SK-N-MC (cell line): ENCODE measurements around the gene DPYD.

ENCODE experiments used
- DNase-seq: peaks from one replicate; pipeline ENCODE4 v3.0.0-alpha.2; 2011; ENCODE audit warnings: low read depth, low spot score
- H3K27ac ChIP-seq: fragments of 200-600 bp; sonication (generic); 2 replicates; pipeline ENCODE4 v1.5.1; 2016; ENCODE audit warnings: mixed run types
- H3K36me3 ChIP-seq: fragments of 200-600 bp; sonication (generic); 2 replicates; pipeline ENCODE4 v1.6.1; 2017; ENCODE audit warnings: antibody characterized with exemption, low read length, mixed read lengths; ENCODE audit not compliant: insufficient read depth
- H3K4me3 ChIP-seq: fragments of 200-600 bp; sonication (generic); 2 replicates; pipeline ENCODE4 v1.5.1; 2016
- H3K9ac ChIP-seq: fragments of 200-600 bp; sonication (generic); 2 replicates; pipeline ENCODE4 v1.8.0; 2017; ENCODE audit warnings: mixed run types, mixed read lengths; ENCODE audit not compliant: insufficient read length
- H3K9me3 ChIP-seq: fragments of 200-600 bp; sonication (generic); 2 replicates; pipeline ENCODE4 v1.6.1; 2017; ENCODE audit warnings: low read depth, mild to moderate bottlenecking, antibody characterized with exemption, low read length, moderate library complexity, mixed read lengths
- EZH2 ChIP-seq: fragments of 200-600 bp; sonication (generic); IDR thresholded peaks from one replicate; pipeline ENCODE4 v1.6.1; 2017; ENCODE audit warnings: antibody characterized with exemption
- FOXP2 ChIP-seq: optimal IDR thresholded peaks from 2 replicates; pipeline ENCODE3; 2011; ENCODE audit warnings: mild to moderate bottlenecking, moderate library complexity; ENCODE audit not compliant: insufficient read depth; ENCODE audit errors: extremely low read length, control extremely low read depth
- POLR2AphosphoS5 ChIP-seq: IDR thresholded peaks from 2 replicates; pipeline ENCODE4 v1.6.1; 2012; ENCODE audit warnings: mild to moderate bottlenecking, low read depth, low read length, borderline replicate concordance

Gene DPYD

DNA sequence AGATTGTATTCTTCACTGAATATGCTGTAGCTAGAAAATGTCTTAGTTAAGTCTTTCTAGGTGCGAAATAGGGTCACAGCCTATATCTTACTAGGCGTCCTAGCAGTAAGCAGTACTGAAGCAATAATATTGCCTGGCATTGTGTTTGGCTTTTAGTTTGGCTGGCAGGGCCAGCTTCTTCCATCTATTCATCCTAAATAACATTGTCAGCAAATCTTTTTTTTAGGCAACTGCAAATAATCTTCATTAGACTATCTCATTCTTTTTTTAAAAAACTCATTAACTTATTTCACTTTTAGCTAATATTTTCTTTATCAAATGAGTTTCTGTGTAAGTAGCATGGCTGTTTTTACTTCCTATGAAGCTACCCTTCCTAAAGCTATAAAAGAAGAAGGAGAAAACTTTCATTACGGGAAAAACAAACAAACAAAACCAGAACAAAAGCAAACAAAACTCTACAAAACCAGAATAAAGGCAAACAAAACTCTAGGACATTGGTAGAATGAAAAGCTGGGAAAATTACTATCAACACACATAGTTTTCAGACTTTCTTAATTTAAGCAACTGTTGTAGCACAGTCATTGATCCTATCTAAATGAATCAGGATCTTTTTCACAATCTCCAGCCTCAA, 506.0 kb downstream of the DPYD start:
- no peak for TF ChIP-seq EZH2
- Histone ChIP-seq H3K9ac (no peak overlapping the region), H3K4me3 (no peak overlapping the region), H3K36me3 (no peaks in the 10 kb centered on the region), H3K27ac (no peak overlapping the region), H3K9me3 (no peaks in the 10 kb centered on the region)
- no peak for DNase-seq

DNA sequence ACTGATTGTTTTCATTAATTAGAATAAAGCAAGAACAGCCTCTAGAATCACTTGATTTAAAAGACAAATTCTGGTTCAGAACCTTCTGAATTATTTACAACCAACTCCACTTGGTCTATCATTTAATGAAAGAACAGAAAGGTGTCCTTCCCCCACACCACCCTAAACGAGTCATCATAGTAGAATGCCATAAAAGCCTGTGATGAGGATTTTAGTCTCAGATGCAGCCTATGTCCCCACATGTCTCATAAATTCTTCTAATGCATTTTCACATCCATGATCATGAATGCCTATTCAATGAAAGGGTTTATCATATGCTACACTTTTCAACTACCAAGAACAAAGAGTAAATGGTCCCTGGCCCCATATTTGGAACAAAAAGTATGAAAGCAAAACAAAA, 508.1 kb downstream of the DPYD start:
- no peak overlapping the region for H3K9ac ChIP-seq
- TF ChIP-seq FOXP2 (no peak), EZH2 (no peak), POLR2AphosphoS5 (no peak)
- no peaks in the 10 kb centered on the region for H3K9me3 ChIP-seq
- H3K27ac ChIP-seq = no peak overlapping the region
- H3K36me3 ChIP-seq = no peaks in the 10 kb centered on the region
- no peak overlapping the region for H3K4me3 ChIP-seq
- DNase-seq = no peak

DNA sequence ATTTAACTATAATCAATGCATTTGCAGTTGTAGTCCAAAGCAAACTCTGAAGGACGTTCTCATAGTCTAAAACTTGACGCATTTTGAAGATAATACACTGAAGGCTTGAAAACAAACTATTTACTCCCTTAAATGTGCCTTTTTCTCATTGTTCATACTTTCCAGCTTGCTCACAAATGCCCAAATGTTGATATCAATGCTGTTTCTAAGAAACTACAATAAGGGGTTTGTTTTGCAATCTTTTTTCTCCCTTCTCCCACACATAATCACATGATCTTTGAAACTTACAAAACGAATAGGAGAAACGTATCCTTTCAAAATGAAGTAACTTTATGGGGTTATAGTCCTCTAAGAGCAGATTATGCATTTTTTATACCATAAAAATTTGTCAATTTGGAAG, 508.7 kb downstream of the DPYD start:
- Histone ChIP-seq H3K27ac (no peak overlapping the region), H3K36me3 (no peaks in the 10 kb centered on the region), H3K4me3 (no peak overlapping the region), H3K9ac (no peak overlapping the region), H3K9me3 (no peaks in the 10 kb centered on the region)
- DNase-seq = no peak
- no peak for TF ChIP-seq EZH2
- no peak for TF ChIP-seq POLR2AphosphoS5
- no peak for TF ChIP-seq FOXP2

DNA sequence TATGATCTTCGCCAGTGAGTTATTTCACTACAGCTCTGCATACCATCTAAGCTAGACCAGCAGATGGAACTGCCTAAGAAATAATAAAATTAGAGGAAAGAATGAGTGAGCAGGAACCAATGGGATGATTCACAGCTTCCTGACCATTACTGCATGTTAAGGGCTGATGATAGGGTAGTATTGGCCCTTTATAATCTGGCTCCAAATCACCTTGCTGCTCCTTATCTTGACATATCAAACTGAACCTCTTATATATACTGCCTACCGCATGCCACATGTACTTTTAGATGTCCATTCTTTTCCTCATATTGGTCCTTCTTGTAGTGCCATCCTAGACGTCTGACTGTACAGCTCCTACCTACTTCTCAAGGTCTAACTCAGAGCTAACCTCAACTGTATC, 524.4 kb downstream of the DPYD start:
- TF ChIP-seq POLR2AphosphoS5 (no peak), EZH2 (no peak), FOXP2 (no peak)
- Histone ChIP-seq H3K27ac (no peak overlapping the region), H3K9ac (no peak overlapping the region), H3K36me3 (no peaks in the 10 kb centered on the region), H3K4me3 (no peak overlapping the region), H3K9me3 (no peaks in the 10 kb centered on the region)
- DNase-seq = no peak

DNA sequence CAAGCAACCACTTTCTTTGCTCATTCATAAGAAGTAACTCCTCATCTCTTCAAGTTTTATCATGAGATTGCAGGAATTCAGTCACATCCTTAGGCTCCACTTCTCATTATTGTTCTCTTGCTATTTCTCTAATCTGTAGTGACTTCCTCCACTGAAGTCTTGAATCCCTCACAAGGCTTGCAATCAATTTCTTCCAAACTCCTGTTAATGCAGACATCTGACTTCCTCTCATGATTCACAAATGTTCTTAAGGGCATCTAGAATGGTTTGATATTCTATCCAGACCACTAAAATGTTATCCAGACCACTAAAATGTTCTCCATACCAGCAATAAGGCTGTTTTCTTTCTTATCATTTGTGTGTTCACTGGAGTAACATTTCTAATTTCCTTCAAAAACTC, 528.1 kb downstream of the DPYD start:
- Histone ChIP-seq H3K9ac (no peak overlapping the region), H3K36me3 (no peaks in the 10 kb centered on the region), H3K4me3 (no peak overlapping the region), H3K9me3 (no peaks in the 10 kb centered on the region), H3K27ac (no peak overlapping the region)
- TF ChIP-seq FOXP2 = no peak
- no peak for TF ChIP-seq EZH2
- TF ChIP-seq POLR2AphosphoS5 = no peak
- no peak for DNase-seq

DNA sequence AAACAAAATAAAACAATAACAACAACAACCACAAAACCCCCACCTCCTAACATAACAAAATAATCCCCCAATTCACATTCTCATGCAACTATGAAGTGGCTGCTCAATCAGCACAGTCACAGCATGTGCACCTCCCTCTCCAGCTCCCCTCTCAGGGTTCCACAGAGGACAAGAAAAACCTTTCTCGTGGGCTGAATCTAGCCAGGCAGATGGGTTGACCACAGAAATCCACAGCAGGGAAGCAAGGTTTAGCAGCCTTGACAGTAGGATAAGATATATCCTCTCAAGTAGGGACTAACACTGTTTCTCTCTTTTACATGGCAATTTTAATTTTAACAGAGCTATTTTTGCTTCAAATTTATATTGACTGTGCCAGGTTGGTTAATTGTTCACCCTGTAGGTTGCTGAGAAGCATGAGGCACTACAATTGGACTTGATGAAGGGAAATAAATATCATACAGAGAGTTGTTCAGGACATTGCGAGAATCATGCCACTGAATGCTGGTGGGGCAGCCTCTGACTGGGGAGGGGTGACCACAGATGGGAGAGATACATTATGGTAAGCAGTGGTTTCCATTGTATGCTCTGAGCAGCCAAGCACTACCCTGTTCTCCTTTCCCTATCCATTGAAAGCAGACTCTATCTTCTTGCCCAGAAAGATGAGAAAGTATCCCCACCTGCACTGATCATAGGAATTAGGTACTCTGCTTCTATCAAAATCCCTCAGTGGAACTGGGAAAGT, 535.1 kb downstream of the DPYD start:
- TF ChIP-seq POLR2AphosphoS5 (no peak), EZH2 (no peak), FOXP2 (no peak)
- H3K4me3 ChIP-seq = no peak overlapping the region
- H3K9me3 ChIP-seq = no peaks in the 10 kb centered on the region
- H3K36me3 ChIP-seq = no peaks in the 10 kb centered on the region
- no peak overlapping the region for H3K27ac ChIP-seq
- H3K9ac ChIP-seq = no peak overlapping the region
- DNase-seq = no peak

DNA sequence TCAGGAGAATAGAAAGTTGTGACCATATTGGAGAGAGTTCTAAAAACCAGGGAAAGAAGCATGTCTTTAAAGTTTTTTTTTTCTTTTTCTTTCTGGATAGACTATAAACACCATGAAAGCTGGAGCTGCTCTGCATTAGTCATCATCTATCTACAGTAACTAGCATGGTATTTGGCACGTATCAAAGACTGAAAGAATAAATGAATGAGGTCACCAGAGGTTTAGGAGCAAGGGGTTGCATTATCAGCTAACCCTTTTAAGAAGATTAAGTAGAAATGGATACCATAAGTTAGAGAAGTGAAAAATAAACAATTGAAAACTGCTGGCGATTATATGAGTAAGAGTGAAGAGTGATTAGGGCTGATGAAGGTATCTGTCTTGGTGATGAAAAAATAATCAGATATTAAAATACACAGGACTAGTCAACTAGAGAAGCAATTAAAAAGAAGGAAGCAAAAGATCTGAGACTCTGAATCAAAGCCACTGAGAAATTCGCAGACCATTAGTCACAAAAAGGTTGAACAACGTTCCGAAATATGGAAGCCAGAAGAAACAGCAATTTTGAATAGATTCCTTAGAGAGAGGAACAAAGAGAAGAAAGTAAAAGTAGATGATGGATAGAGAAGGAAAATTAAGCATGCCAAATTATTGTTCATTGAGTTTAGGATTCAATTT, 536.4 kb downstream of the DPYD start:
- no peak overlapping the region for H3K4me3 ChIP-seq
- no peak for TF ChIP-seq EZH2
- TF ChIP-seq FOXP2 = no peak
- TF ChIP-seq POLR2AphosphoS5 = no peak
- DNase-seq = no peak
- no peaks in the 10 kb centered on the region for H3K9me3 ChIP-seq
- no peak overlapping the region for H3K27ac ChIP-seq
- no peak overlapping the region for H3K9ac ChIP-seq
- H3K36me3 ChIP-seq = no peaks in the 10 kb centered on the region

DNA sequence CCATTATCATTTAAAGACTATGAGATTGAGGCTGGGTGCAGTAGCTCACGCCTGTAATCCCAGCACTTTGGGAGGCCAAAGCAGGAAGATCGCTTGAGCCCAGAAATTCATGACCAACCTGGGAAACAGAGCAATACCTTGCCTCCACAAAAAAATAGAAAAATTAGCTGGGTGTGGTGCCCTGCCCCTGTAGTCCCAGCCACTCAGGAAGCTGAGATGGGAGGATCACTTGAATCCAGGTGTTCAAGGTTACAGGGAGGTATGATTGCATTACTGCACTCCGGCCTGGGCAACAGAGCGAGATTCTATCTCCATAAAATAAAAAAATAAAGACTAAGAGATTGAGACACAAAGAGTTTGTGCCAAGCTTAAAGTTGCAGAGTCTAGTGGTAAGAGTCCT, 537.0 kb downstream of the DPYD start:
- H3K4me3 ChIP-seq = no peak overlapping the region
- DNase-seq = no peak
- no peaks in the 10 kb centered on the region for H3K9me3 ChIP-seq
- TF ChIP-seq EZH2 (no peak), POLR2AphosphoS5 (no peak), FOXP2 (no peak)
- no peak overlapping the region for H3K27ac ChIP-seq
- H3K36me3 ChIP-seq = no peaks in the 10 kb centered on the region
- no peak overlapping the region for H3K9ac ChIP-seq

DNA sequence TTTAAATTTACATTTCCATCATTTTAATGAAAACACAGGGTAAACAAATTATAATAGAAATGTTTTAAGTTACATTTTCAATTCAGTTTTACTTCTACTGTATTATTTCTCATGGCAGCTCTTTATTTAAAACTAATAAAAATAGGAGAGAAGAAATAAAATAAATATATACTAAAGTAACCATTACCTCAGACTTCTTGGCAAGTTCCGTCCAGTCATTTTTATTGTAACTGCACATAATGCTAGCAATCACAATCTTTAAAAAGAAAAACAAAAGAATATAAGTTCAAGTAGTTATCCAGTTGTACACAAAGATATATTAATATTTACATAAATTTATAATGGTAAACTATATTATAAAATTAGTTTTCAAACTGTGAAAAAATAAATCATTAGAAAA, 538.6 kb downstream of the DPYD start:
- H3K4me3 ChIP-seq = no peak overlapping the region
- no peak overlapping the region for H3K27ac ChIP-seq
- TF ChIP-seq EZH2 = no peak
- no peak for TF ChIP-seq FOXP2
- TF ChIP-seq POLR2AphosphoS5 = no peak
- DNase-seq = no peak
- H3K9me3 ChIP-seq = no peaks in the 10 kb centered on the region
- no peaks in the 10 kb centered on the region for H3K36me3 ChIP-seq
- no peak overlapping the region for H3K9ac ChIP-seq
